Stimulated activated CD4-positive, alpha-beta T cell treated with anti-CD3 and anti-CD28 coated beads, Interleukin-12 subunit alpha, Interleukin-12 subunit beta, amount 100 ng/mL, for 48 hours (primary cell): Measurements from ENCODE around the gene ZNF827.

Source experiments
- DNase-seq, 3 donors: peaks; one replicate each; pipeline ENCODE4 v3.0.0-alpha.2; 2020; ENCODE audit warnings: low read depth in 2 of 3, low spot score in 1 of 3

Gene ZNF827

GRCh38 chr4:145731028-145731427, 207.6 kb downstream of the ZNF827 start:
- DNase-seq = no peak

- DNase-seq = no peak
Observed at GRCh38 chr4:145730026-145730425, 208.6 kb downstream of the ZNF827 start.

GRCh38 chr4:145723336-145723735, 215.3 kb downstream of the ZNF827 start:
- no peak for DNase-seq

GRCh38 chr4:145722561-145722960, 216.1 kb downstream of the ZNF827 start:
- no peak for DNase-seq

- DNase-seq = no peak
Observed at GRCh38 chr4:145720656-145721055, 218.0 kb downstream of the ZNF827 start.

- peak in 2 of 3 donors; percentile 17 to 28 for DNase-seq
Observed at GRCh38 chr4:145719752-145720624, 218.6 kb downstream of the ZNF827 start.

- no peak for DNase-seq
Observed at GRCh38 chr4:145716661-145717200, 221.9 kb downstream of the ZNF827 start.

GRCh38 chr4:145716200-145716599, 222.4 kb downstream of the ZNF827 start:
- DNase-seq = no peak

- no peak for DNase-seq
Observed at GRCh38 chr4:145709843-145710242, 228.8 kb downstream of the ZNF827 start.

GRCh38 chr4:145709336-145709735, 229.3 kb downstream of the ZNF827 start:
- DNase-seq = no peak
